Measurements from ENCODE around the gene SH3GL1. TPM values are rescaled to one million over a fixed set of nuclear protein-coding genes. Genes with fewer than 3 reads are reported as not detected.
A peak's percentile ranks its signal among the peaks of the same experiment; 100 is the strongest.

Gene SH3GL1
- polyA plus RNA-seq, 2 of the 4 experiments (the other 2 are of a cell fraction): 20.1 to 34.7 TPM

DNA sequence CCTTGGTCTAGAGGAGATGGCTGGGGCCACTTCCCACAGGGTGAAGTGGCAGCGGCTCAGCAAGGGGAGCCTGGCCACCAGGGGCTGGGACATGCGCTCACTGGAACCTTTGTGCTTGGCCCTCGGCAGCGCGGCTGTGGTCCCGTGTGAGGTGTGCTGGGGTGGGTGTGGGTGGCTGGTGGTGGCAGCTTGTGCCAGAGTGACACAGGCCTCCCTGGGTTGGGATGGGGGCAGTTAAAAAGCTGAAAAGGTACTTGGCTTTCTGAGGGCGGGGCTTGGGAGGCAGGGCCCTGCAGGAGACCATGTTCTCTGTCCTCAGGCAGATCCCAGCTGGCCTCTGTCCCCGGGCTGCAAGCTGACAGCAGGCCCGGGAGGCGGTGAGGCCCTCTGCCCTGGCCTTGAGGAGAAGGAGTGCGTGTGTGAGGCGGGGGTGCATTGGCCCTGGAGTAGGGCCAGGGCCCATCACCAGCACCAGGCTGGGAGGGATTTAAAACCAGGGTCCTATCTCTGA, 39.7 kb downstream of the SH3GL1 start:
- Histone ChIP-seq H3K27ac (peak overlapping the region in 1 of 2 experiments; percentile 67; a peak in 2 of 6 replicates), H3K4me1 (peaks cover 14% of the 10 kb centered on the region), H3K4me2 (no peak overlapping the region), H3K4me3 (no peak overlapping the region), H3K9me3 (no peaks in the 10 kb centered on the region)
- CTCF ChIA-PET: interaction anchor here (1.0 to 6.2 kb wide), 3 partner anchors 12 to 93 kb away, joined by 5 to 51 read pairs (median 5); partner anchors contain the start of gene SH3GL1
- ATAC-seq (peak in 1 of 2 experiments; percentile 7; a peak in 1 of 6 replicates), FAIRE-seq (no peak), DNase-seq (ENCODE audit: low read depth in 1 of 2, low spot score in 1 of 2) (no peak)
- POLR2A ChIA-PET: no interaction called here
- TF ChIP-seq HDAC2 (IDR thresholded peaks at IDR 0.05) (no peak), MAFK (IDR thresholded peaks at IDR 0.05; ENCODE audit: partially characterized antibody) (no peak), POLR2A (IDR thresholded peaks at IDR 0.05; ENCODE audit: low read length) (no peak), TFCP2L1 (CRISPR knock-in tag; IDR thresholded peaks at IDR 0.05) (no peak), HEYL (CRISPR knock-in tag; IDR thresholded peaks at IDR 0.05) (no peak), NPAS2 (CRISPR knock-in tag; IDR thresholded peaks at IDR 0.05; ENCODE audit: borderline replicate concordance) (no peak), RARB (CRISPR knock-in tag; IDR thresholded peaks at IDR 0.05) (no peak), ESRRA (IDR thresholded peaks at IDR 0.05; ENCODE audit: borderline replicate concordance, low read length) (no peak), RNF2 (IDR thresholded peaks at IDR 0.05; ENCODE audit: borderline replicate concordance, low read depth) (no peak), FOSB (CRISPR knock-in tag; IDR thresholded peaks at IDR 0.05) (no peak), ZSCAN20 (CRISPR knock-in tag; IDR thresholded peaks at IDR 0.05) (no peak), RAD21 (conservative IDR thresholded peaks at IDR 0.05 in 1 of 2, IDR thresholded peaks at IDR 0.05 in 1 of 2) (no peak), RCOR1 (IDR thresholded peaks at IDR 0.05; ENCODE audit: low read depth, low read length) (no peak), SREBF2 (IDR thresholded peaks at IDR 0.05) (no peak)
- TF ChIP-seq, protein P1, sequence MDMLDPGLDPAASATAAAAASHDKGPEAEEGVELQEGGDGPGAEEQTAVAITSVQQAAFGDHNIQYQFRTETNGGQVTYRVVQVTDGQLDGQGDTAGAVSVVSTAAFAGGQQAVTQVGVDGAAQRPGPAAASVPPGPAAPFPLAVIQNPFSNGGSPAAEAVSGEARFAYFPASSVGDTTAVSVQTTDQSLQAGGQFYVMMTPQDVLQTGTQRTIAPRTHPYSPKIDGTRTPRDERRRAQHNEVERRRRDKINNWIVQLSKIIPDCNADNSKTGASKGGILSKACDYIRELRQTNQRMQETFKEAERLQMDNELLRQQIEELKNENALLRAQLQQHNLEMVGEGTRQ (IDR thresholded peaks at IDR 0.05): no peak
- TF ChIP-seq, protein P2, sequence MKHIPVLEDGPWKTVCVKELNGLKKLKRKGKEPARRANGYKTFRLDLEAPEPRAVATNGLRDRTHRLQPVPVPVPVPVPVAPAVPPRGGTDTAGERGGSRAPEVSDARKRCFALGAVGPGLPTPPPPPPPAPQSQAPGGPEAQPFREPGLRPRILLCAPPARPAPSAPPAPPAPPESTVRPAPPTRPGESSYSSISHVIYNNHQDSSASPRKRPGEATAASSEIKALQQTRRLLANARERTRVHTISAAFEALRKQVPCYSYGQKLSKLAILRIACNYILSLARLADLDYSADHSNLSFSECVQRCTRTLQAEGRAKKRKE (CRISPR knock-in tag; IDR thresholded peaks at IDR 0.05; ENCODE audit: low read depth): no peak
- WGBS (ENCODE audit: missing lambda C conversion rate): 52% methylated on average over 4 of the region's 12 CpGs

DNA sequence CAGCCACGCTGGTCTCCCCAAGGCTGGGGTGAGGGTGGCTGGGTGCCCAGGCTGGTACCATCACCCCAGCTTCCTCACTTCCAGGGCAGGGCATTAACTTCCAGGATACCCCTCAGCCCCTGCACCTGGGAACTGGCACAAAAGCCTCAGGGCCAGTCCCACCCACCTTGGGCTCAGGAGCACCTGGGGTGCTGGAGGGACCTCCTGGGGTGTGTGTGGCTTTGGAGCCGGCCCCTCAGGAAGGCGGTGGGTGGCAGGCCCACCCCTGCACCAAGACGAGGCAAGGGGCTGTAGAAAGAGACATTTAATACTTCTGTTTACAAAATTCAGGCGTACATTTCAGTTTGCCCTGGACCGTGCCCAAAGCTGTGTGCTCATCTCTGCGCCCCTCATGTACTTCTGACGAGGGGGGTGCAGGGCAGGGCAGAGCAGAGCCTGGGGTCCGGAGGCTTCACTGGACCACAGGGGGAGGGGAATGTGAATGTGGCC, 40.2 kb downstream of the SH3GL1 start:
- CTCF ChIA-PET: interaction anchor here (1.0 to 6.2 kb wide), 3 partner anchors 12 to 92 kb away, joined by 5 to 51 read pairs (median 5); partner anchors contain the start of gene SH3GL1

DNA sequence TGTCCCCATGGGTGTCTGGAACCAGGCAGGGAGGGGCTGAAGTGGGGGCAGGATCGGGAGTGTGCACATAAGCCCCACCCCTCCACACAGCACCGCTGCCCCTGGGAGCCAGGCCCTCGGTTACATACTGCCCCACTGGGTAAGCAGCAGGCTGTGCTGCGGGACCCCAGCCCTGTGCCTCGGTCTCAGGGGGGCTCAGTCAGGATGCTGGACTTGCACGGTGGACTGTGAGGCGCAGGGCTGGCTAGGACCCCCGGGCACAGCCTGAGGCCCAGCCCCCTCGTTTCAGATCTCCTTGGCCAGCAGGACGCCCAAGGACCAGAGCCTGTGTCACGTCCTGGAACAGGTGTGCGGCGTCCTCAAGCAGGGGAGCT, 40.7 kb downstream of the SH3GL1 start:
- CTCF ChIA-PET: interaction anchor here (0.8 to 6.2 kb wide), 4 partner anchors 15 to 92 kb away, joined by 3 to 51 read pairs (median 6); partner anchors contain the start of gene SH3GL1
- POLR2A ChIA-PET: no interaction called here
- TF ChIP-seq ZC3H11A (IDR thresholded peaks at IDR 0.05): no peak
- no peak for TF ChIP-seq RARB (CRISPR knock-in tag; IDR thresholded peaks at IDR 0.05)
- DNase-seq (ENCODE audit: low read depth in 1 of 2, low spot score in 1 of 2) (no peak), FAIRE-seq (no peak), ATAC-seq (peak in 1 of 2 experiments; percentile 7; a peak in 1 of 6 replicates)
- no peak overlapping the region for H3K4me2 ChIP-seq
- peaks cover 14% of the 10 kb centered on the region for H3K4me1 ChIP-seq
- WGBS (ENCODE audit: missing lambda C conversion rate): 100% methylated on average over 2 of the region's 13 CpGs
- no peak overlapping the region for H3K4me3 ChIP-seq
- no peaks in the 10 kb centered on the region for H3K9me3 ChIP-seq
- H3K27ac ChIP-seq: no peak overlapping the region

More for the DNA sequence above, 40.2 kb downstream of the SH3GL1 start:
- ATAC-seq (no peak), DNase-seq (ENCODE audit: low read depth in 1 of 2, low spot score in 1 of 2) (no peak), FAIRE-seq (no peak)
- Histone ChIP-seq H3K9me3 (no peaks in the 10 kb centered on the region), H3K4me3 (no peak overlapping the region), H3K4me1 (peaks cover 14% of the 10 kb centered on the region), H3K27ac (no peak overlapping the region), H3K4me2 (no peak overlapping the region)
- 84% methylated on average over 7 of the region's 9 CpGs for WGBS (ENCODE audit: missing lambda C conversion rate)
- TF ChIP-seq NR3C1 (IDR thresholded peaks at IDR 0.05) (no peak), RAD21 (conservative IDR thresholded peaks at IDR 0.05 in 1 of 2, IDR thresholded peaks at IDR 0.05 in 1 of 2) (no peak)
- TF ChIP-seq, protein P3, sequence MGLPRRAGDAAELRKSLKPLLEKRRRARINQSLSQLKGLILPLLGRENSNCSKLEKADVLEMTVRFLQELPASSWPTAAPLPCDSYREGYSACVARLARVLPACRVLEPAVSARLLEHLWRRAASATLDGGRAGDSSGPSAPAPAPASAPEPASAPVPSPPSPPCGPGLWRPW (IDR thresholded peaks at IDR 0.05): no peak
- TF ChIP-seq, protein P4, sequence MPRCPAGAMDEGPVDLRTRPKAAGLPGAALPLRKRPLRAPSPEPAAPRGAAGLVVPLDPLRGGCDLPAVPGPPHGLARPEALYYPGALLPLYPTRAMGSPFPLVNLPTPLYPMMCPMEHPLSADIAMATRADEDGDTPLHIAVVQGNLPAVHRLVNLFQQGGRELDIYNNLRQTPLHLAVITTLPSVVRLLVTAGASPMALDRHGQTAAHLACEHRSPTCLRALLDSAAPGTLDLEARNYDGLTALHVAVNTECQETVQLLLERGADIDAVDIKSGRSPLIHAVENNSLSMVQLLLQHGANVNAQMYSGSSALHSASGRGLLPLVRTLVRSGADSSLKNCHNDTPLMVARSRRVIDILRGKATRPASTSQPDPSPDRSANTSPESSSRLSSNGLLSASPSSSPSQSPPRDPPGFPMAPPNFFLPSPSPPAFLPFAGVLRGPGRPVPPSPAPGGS (IDR thresholded peaks at IDR 0.05): no peak
- POLR2A ChIA-PET: no interaction called here
